Gastrocnemius medialis (tissue), 4 donors: Measurements from ENCODE around the gene CCDC196. TPM values are rescaled to one million over a fixed set of nuclear protein-coding genes. Genes with fewer than 3 reads are reported as not detected.
A peak's percentile ranks its signal among the peaks of the same experiment; 100 is the strongest.

ENCODE experiments used
- ATAC-seq, 2 donors: fragments of 150-250 bp; one replicate each; pipeline ENCODE4 v1.9.1; 2016
- DNase-seq, 2 donors: peaks; one replicate each; pipeline ENCODE4 v3.0.0-alpha.2; 2019
- H3K27ac ChIP-seq, 4 donors: fragments of 200-600 bp; sonication (generic); 1 replicate in 1 of 4; 2 replicates in 3 of 4; pipeline ENCODE4 v1.5.1; 2016 to 2018; ENCODE audit warnings: mild to moderate bottlenecking in 2 of 4, moderate library complexity in 1 of 4
- H3K27me3 ChIP-seq, 3 donors: fragments of 200-600 bp; sonication (generic) in 2 of 3; 1 replicate in 1 of 3; 2 replicates in 2 of 3; pipeline versions ENCODE4 v1.5.1 to v1.6.0; 2016 to 2019; ENCODE audit warnings: mild to moderate bottlenecking in 1 of 3, moderate library complexity in 1 of 3
- H3K36me3 ChIP-seq, 2 donors: fragments of 200-600 bp; sonication (generic) in 1 of 2; one replicate each; pipeline ENCODE4 v1.5.1; 2017 to 2018
- H3K4me1 ChIP-seq, 2 donors: fragments of 200-600 bp; sonication (generic) in 1 of 2; one replicate each; pipeline ENCODE4 v1.5.1; 2016 to 2017; ENCODE audit warnings: mild to moderate bottlenecking in 2 of 2
- H3K4me3 ChIP-seq, 4 donors: fragments of 200-600 bp; sonication (generic) in 3 of 4; 1 replicate in 1 of 4; 2 replicates in 3 of 4; pipeline ENCODE4 v1.5.1; 2016 to 2019; ENCODE audit warnings: mild to moderate bottlenecking in 2 of 4
- H3K9me3 ChIP-seq, 3 donors: fragments of 200-600 bp; sonication (generic) in 2 of 3; 1 replicate in 1 of 3; 2 replicates in 2 of 3; pipeline ENCODE4 v1.5.1; 2016 to 2019
- CTCF ChIP-seq, 5 experiments: fragments of 450-650 bp in 3 of 5; fragments of 200-600 bp in 2 of 5; sonication (generic) in 2 of 5; IDR thresholded peaks in 4 of 5; conservative IDR thresholded peaks in 1 of 5; 1 replicate in 4 of 5; 2 replicates in 1 of 5; pipeline ENCODE4 v1.5.1; 2016 to 2019; ENCODE audit warnings: antibody characterized with exemption in 5 of 5, mild to moderate bottlenecking in 3 of 5, moderate library complexity in 3 of 5
- POLR2A ChIP-seq, 2 donors: fragments of 450-650 bp; IDR thresholded peaks; one replicate each; pipeline ENCODE4 v1.6.1; 2017; ENCODE audit warnings: antibody characterized with exemption in 2 of 2, mild to moderate bottlenecking in 2 of 2, moderate library complexity in 2 of 2
- in situ Hi-C, 4 donors: fragments of 200-750 bp; cut with MboI; loops; one replicate each; pipeline versions ENCODE4 v1.15.0 to v1.8.0; 2017; ENCODE audit warnings: low sequenced_read_pairs in 4 of 4
- intact Hi-C: fragments of 100-400 bp; cut with DNase I; formaldehyde crosslinking; loops from one replicate; pipeline ENCODE4 v1.15.1; 2023; ENCODE audit warnings: low total_unique reads
- total RNA-seq, 4 donors: library from RNA; depleted of rRNA; stranded (reverse); fragments of >200 nt; gene quantifications; one replicate each; pipeline versions ENCODE4 v1.1.0 to v1.2.3, GENCODE V29; 2016

The CCDC196 gene
- total RNA-seq, 4 donors from 2014 or later = not detected

DNA sequence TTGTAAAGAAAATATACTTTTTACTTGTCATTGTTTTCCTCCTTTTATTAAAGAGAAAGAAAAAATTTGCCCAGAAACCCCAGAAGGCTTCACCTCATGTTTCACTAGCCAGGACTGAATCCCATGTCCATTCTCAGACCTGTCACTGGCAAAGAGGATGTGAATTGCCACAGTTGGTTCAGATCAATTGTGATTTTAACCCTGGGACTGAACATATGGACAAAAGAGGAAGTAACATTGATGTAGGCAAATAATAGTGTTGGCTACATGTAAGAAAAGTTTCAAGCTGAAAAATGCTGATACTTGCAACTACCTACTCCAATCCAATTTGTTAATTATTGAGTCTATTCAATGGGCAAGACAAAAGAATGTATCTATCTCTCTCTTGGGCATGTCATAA, 8.6 kb upstream of the CCDC196 start:
- no peak for ATAC-seq
- Histone ChIP-seq H3K4me1 (peaks cover 5 to 9% of the 10 kb centered on the region in 2 donors), H3K27me3 (no peaks in the 10 kb centered on the region), H3K27ac (no peak overlapping the region), H3K36me3 (no peaks in the 10 kb centered on the region), H3K9me3 (no peaks in the 10 kb centered on the region), H3K4me3 (no peak overlapping the region)
- TF ChIP-seq POLR2A (IDR thresholded peaks at IDR 0.05) = no peak
- TF ChIP-seq CTCF (IDR thresholded peaks at IDR 0.05 in 4 of 5, conservative IDR thresholded peaks at IDR 0.05 in 1 of 5) = no peak
- in situ Hi-C loops = no loop called here
- intact Hi-C loops = no loop called here
- DNase-seq = no peak

DNA sequence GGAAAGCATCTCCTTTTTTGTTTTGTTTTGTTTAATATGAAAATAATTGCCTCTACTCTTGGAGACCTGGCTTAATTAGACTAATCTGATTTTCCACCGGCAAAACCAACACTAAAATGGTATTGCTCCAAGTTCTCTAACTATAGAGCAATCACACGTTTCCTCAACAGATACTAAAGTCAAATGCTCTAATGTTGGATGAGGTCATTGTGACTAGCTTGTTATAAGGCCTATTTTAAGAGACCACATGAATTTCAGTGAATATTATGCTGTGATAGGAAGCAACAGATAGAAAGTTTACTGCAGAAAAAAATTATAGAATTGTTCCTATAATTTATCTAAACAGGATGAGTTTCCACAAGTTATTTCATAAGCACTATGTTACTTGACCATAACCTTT, 3.3 kb upstream of the CCDC196 start:
- no peak for TF ChIP-seq CTCF (IDR thresholded peaks at IDR 0.05 in 4 of 5, conservative IDR thresholded peaks at IDR 0.05 in 1 of 5)
- TF ChIP-seq POLR2A (IDR thresholded peaks at IDR 0.05) = no peak
- H3K36me3 ChIP-seq = no peaks in the 10 kb centered on the region
- no peaks in the 10 kb centered on the region for H3K9me3 ChIP-seq
- peak overlapping the region in 3 of 4 donors; percentile 10 to 49 (median 32) for H3K27ac ChIP-seq
- intact Hi-C loops = loop anchor here (1.0 kb wide), 1 partner anchor 58 kb away; no protein-coding TSS in a partner anchor
- ATAC-seq (no peak), DNase-seq (no peak)
- no peaks in the 10 kb centered on the region for H3K27me3 ChIP-seq
- H3K4me3 ChIP-seq = no peak overlapping the region
- peaks cover 18 to 22% of the 10 kb centered on the region in 2 donors for H3K4me1 ChIP-seq
- in situ Hi-C loops = no loop called here

DNA sequence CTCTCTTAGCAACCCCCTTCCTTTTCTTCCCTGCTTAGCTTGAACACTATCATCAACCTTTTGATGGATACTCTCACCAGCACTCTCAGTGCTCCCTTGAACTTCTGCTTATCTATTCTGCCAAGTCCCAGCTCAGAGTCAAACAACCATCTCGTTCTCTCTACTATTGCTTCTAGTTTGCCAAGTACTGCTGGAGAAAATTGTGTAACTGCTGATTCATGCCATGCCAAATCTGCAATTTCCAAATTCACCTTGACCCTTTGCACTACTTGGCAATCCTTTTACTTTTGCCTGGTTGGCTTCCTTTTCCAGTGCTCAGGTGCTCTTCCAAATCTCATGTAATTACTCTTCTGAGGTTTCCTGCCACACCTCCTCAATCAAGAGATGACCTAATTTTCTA, 2.8 kb upstream of the CCDC196 start:
- DNase-seq (peak; percentile 27 to 29), ATAC-seq (peak; percentile 95 to 97)
- intact Hi-C loops = loop anchor here (1.0 kb wide), 1 partner anchor 58 kb away; no protein-coding TSS in a partner anchor
- no peak overlapping the region for H3K4me3 ChIP-seq
- H3K4me1 ChIP-seq = peaks cover 18 to 22% of the 10 kb centered on the region in 2 donors
- no peak for TF ChIP-seq CTCF (IDR thresholded peaks at IDR 0.05 in 4 of 5, conservative IDR thresholded peaks at IDR 0.05 in 1 of 5)
- no peak for TF ChIP-seq POLR2A (IDR thresholded peaks at IDR 0.05)
- H3K27me3 ChIP-seq = no peaks in the 10 kb centered on the region
- no peaks in the 10 kb centered on the region for H3K36me3 ChIP-seq
- peak overlapping the region in 3 of 4 donors; percentile 10 to 49 (median 32) for H3K27ac ChIP-seq
- in situ Hi-C loops = no loop called here
- H3K9me3 ChIP-seq = no peaks in the 10 kb centered on the region

GRCh38 chr14:66485029-66485428, 1.1 kb upstream of the CCDC196 start:
- Histone ChIP-seq H3K4me3 (no peak overlapping the region), H3K27me3 (no peaks in the 10 kb centered on the region), H3K27ac (no peak overlapping the region), H3K9me3 (no peaks in the 10 kb centered on the region), H3K36me3 (no peaks in the 10 kb centered on the region), H3K4me1 (peaks cover 18 to 22% of the 10 kb centered on the region in 2 donors)
- TF ChIP-seq CTCF (IDR thresholded peaks at IDR 0.05 in 4 of 5, conservative IDR thresholded peaks at IDR 0.05 in 1 of 5) (no peak), POLR2A (IDR thresholded peaks at IDR 0.05) (no peak)
- ATAC-seq (no peak), DNase-seq (no peak)
- intact Hi-C loops (no loop called here), in situ Hi-C loops (no loop called here)

- no peaks in the 10 kb centered on the region for H3K27me3 ChIP-seq
- H3K4me3 ChIP-seq = no peak overlapping the region
- no peak for DNase-seq
- H3K27ac ChIP-seq = no peak overlapping the region
- no peaks in the 10 kb centered on the region for H3K9me3 ChIP-seq
- peaks cover 15 to 20% of the 10 kb centered on the region in 2 donors for H3K4me1 ChIP-seq
- intact Hi-C loops = no loop called here
- no peak for TF ChIP-seq CTCF (IDR thresholded peaks at IDR 0.05 in 4 of 5, conservative IDR thresholded peaks at IDR 0.05 in 1 of 5)
- no peak for TF ChIP-seq POLR2A (IDR thresholded peaks at IDR 0.05)
- no peaks in the 10 kb centered on the region for H3K36me3 ChIP-seq
- in situ Hi-C loops = no loop called here
- no peak for ATAC-seq
These were observed 993 bp downstream of the CCDC196 start for GRCh38 chr14:66487164-66487563.
